SK-N-SH (cell line): ENCODE data around the gene ISY1. TPM values are rescaled to one million over a fixed set of nuclear protein-coding genes. Genes with fewer than 3 reads are reported as not detected.

Source experiments
- CTCF ChIA-PET: fragments of 300-600, 350-600 bp; formaldehyde crosslinking; extraction: SDS; loops from one replicate; lab custom pipeline; 2021; lab: Yijun Ruan, JAX
- POLR2A ChIA-PET: fragments of 350-600 bp; sonication (Branson Sonifier 250); formaldehyde crosslinking; extraction: SDS; loops from one replicate; lab custom pipeline; 2020; ENCODE audit warnings: antibody characterized with exemption, inconsistent platforms; lab: Yijun Ruan, JAX
- DNase-seq: peaks from one replicate; pipeline ENCODE4 v3.0.0; 2012
- H2AFZ ChIP-seq: fragments of 200-600 bp; sonication (generic); 2 replicates; pipeline ENCODE4 v1.8.1; 2016; ENCODE audit warnings: antibody characterized with exemption, mild to moderate bottlenecking, low read depth
- H3F3A ChIP-seq: fragments of 200-600 bp; sonication (generic); replicated peaks from 2 replicates; pipeline ENCODE3; 2016; ENCODE audit warnings: antibody characterized with exemption, mild to moderate bottlenecking; ENCODE audit not compliant: insufficient read depth
- H3K27ac ChIP-seq, 2 experiments: fragments of 200-500 bp in 1 of 2; fragments of 200-600 bp in 1 of 2; sonication (Bioruptor generic) in 1 of 2; sonication (generic), shearing (Covaris generic) in 1 of 2; 2 replicates each; pipeline versions ENCODE4 v1.5.1 to v1.6.1; 2014 to 2016; ENCODE audit warnings: low read depth in 2 of 2, inconsistent platforms in 1 of 2, low read length in 1 of 2, mild to moderate bottlenecking in 1 of 2, mixed read lengths in 1 of 2
- H3K27me3 ChIP-seq: fragments of 200-600 bp; sonication (generic), shearing (Covaris generic); 2 replicates; pipeline ENCODE4 v1.6.1; 2016; ENCODE audit warnings: mixed run types; ENCODE audit not compliant: insufficient read depth
- H3K36me3 ChIP-seq, 2 experiments: fragments of 200-500 bp in 1 of 2; fragments of 200-600 bp in 1 of 2; sonication (Bioruptor generic) in 1 of 2; sonication (generic) in 1 of 2; replicated peaks in 1 of 2; 2 replicates each; pipeline versions ENCODE3 to v1.5.1; 2014 to 2016; ENCODE audit warnings: low read length in 1 of 2, mild to moderate bottlenecking in 1 of 2; ENCODE audit not compliant: insufficient read depth in 2 of 2, control insufficient read depth in 1 of 2
- H3K4me1 ChIP-seq, 2 experiments: fragments of 200-500 bp in 1 of 2; fragments of 200-600 bp in 1 of 2; sonication (Bioruptor generic) in 1 of 2; sonication (generic), shearing (Covaris generic) in 1 of 2; 2 replicates each; pipeline versions ENCODE4 v1.5.1 to v1.6.1; 2014 to 2016; ENCODE audit warnings: low read depth in 1 of 2, low read length in 1 of 2, mixed run types in 1 of 2; ENCODE audit not compliant: insufficient read depth in 2 of 2, control insufficient read depth in 1 of 2
- H3K4me2 ChIP-seq: fragments of 200-600 bp; sonication (generic), shearing (Covaris generic); 2 replicates; pipeline ENCODE4 v1.6.1; 2017; ENCODE audit warnings: mixed run types
- H3K4me3 ChIP-seq, 2 experiments: fragments of 200-500 bp in 1 of 2; fragments of 200-600 bp in 1 of 2; sonication (Bioruptor generic) in 1 of 2; sonication (generic), shearing (Covaris generic) in 1 of 2; 2 replicates each; pipeline versions ENCODE4 v1.5.1 to v1.8.1; 2014 to 2016; ENCODE audit warnings: low read depth in 2 of 2, inconsistent platforms in 1 of 2, low read length in 1 of 2, mild to moderate bottlenecking in 1 of 2, mixed read lengths in 1 of 2, moderate library complexity in 1 of 2
- H3K79me2 ChIP-seq: fragments of 200-600 bp; sonication (generic); 2 replicates; pipeline ENCODE4 v1.8.1; 2017; ENCODE audit warnings: mild to moderate bottlenecking; ENCODE audit not compliant: insufficient read depth
- H3K9ac ChIP-seq: fragments of 200-600 bp; sonication (generic); 2 replicates; pipeline ENCODE4 v1.6.1; 2017; ENCODE audit warnings: mixed run types
- H3K9me2 ChIP-seq: fragments of 200-600 bp; sonication (generic); 2 replicates; pipeline ENCODE4 v1.6.1; 2017; ENCODE audit warnings: mixed run types
- H3K9me3 ChIP-seq: fragments of 200-600 bp; sonication (generic); 2 replicates; pipeline ENCODE4 v1.6.1; 2017; ENCODE audit warnings: mixed run types, mild to moderate bottlenecking, moderate library complexity
- H4K20me1 ChIP-seq: fragments of 200-600 bp; sonication (generic); 2 replicates; pipeline ENCODE4 v1.6.1; 2017; ENCODE audit warnings: mild to moderate bottlenecking, mixed run types; ENCODE audit not compliant: insufficient read depth
- CHD2 ChIP-seq: fragments of 150-350 bp; IDR thresholded peaks from 2 replicates; pipeline ENCODE4 v1.6.1; 2018; ENCODE audit warnings: low read length; ENCODE audit not compliant: partially characterized antibody
- CTCF ChIP-seq: fragments of 200-600 bp; sonication (generic); IDR thresholded peaks from 2 replicates; pipeline ENCODE4 v1.6.1; 2017; ENCODE audit warnings: antibody characterized with exemption, mild to moderate bottlenecking, moderate library complexity
- ELF1 ChIP-seq: IDR thresholded peaks from 2 replicates; pipeline ENCODE4 v1.4.0; 2012
- EP300 ChIP-seq, 2 experiments: IDR thresholded peaks; 2 replicates each; pipeline versions ENCODE4 v1.4.0 to v1.6.1; 2012; ENCODE audit warnings: borderline replicate concordance in 1 of 2, low read depth in 1 of 2, low read length in 1 of 2
- EZH2phosphoT487 ChIP-seq: fragments of 200-600 bp; sonication (generic); IDR thresholded peaks from 2 replicates; pipeline ENCODE4 v1.6.1; 2017; ENCODE audit warnings: low read depth, mixed run types, mild to moderate bottlenecking, antibody characterized with exemption, moderate library complexity, borderline replicate concordance
- GABPA ChIP-seq: IDR thresholded peaks from 2 replicates; pipeline ENCODE4 v1.4.0; 2012; ENCODE audit warnings: low read depth, mild to moderate bottlenecking
- GATA2 ChIP-seq: sonication (generic); formaldehyde crosslinking; IDR thresholded peaks from 2 replicates; pipeline ENCODE4 v1.5.0; 2020; ENCODE audit warnings: mild to moderate bottlenecking, missing genetic modification reagents
- IRF3 ChIP-seq: fragments of 150-350 bp; IDR thresholded peaks from 2 replicates; pipeline ENCODE4 v1.6.1; 2016; ENCODE audit warnings: mild to moderate bottlenecking, low read depth, low read length
- MAX ChIP-seq: IDR thresholded peaks from 2 replicates; pipeline ENCODE4 v1.4.0; 2012; ENCODE audit warnings: low read depth
- RCOR1 ChIP-seq: fragments of 150-350 bp; IDR thresholded peaks from 2 replicates; pipeline ENCODE4 v1.6.1; 2017; ENCODE audit warnings: antibody characterized with exemption, low read length
- RFX5 ChIP-seq: IDR thresholded peaks from 2 replicates; pipeline ENCODE4 v1.6.1; 2012; ENCODE audit warnings: mild to moderate bottlenecking, improper control_type of control experiment, low read length
- RXRA ChIP-seq: IDR thresholded peaks from 2 replicates; pipeline ENCODE4 v1.4.0; 2012; ENCODE audit warnings: low read depth, mild to moderate bottlenecking, borderline replicate concordance
- SIN3A ChIP-seq: IDR thresholded peaks from 2 replicates; pipeline ENCODE4 v1.6.1; 2012; ENCODE audit warnings: low read depth, mild to moderate bottlenecking, low read length, moderate library complexity, borderline replicate concordance
- SMC3 ChIP-seq: IDR thresholded peaks from 2 replicates; pipeline ENCODE4 v1.6.1; 2012; ENCODE audit warnings: low read depth, low read length, improper control_type of control experiment
- TCF12 ChIP-seq: IDR thresholded peaks from 2 replicates; pipeline ENCODE4 v1.4.0; 2012
- TEAD4 ChIP-seq: IDR thresholded peaks from 2 replicates; pipeline ENCODE4 v1.4.0; 2012; ENCODE audit warnings: mild to moderate bottlenecking, borderline replicate concordance; ENCODE audit not compliant: insufficient read depth
- USF1 ChIP-seq: IDR thresholded peaks from 2 replicates; pipeline ENCODE4 v1.4.0; 2012; ENCODE audit warnings: low read depth, borderline replicate concordance
- USF2 ChIP-seq: fragments of 150-350 bp; IDR thresholded peaks from 2 replicates; pipeline ENCODE4 v1.6.1; 2017; ENCODE audit warnings: antibody characterized with exemption, low read length, low read depth, borderline replicate concordance
- WGBS: methylation state at CpG from one replicate; pipeline ENCODE4 v1.1.6; 2017; ENCODE audit warnings: low lambda C conversion rate; 5-methylcytosine and 5-hydroxymethylcytosine counted together
- polyA plus RNA-seq, 3 experiments: library from polyadenylated mRNA; depleted of rRNA; stranded (reverse); fragments of >200 nt; gene quantifications; 2 replicates each; pipeline ENCODE4 v1.2.3, GENCODE V29; 2012

The ISY1 gene
- polyA plus RNA-seq, 1 of the 3 experiments (the other 2 are of a cell fraction), result 20.9 TPM

GRCh38 chr3:129085818-129086217, 75.0 kb downstream of the ISY1 start:
- DNase-seq, result no peak
- Histone ChIP-seq H3K9me2 (no peaks in the 10 kb centered on the region), H3K4me2 (no peak overlapping the region), H3K9ac (no peak overlapping the region), H3K4me3 (no peak overlapping the region), H3K4me1 (no peaks in the 10 kb centered on the region), H3K79me2 (no peaks in the 10 kb centered on the region), H3K36me3 (no peaks in the 10 kb centered on the region), H4K20me1 (no peaks in the 10 kb centered on the region), H3K27me3 (no peaks in the 10 kb centered on the region), H3K9me3 (no peaks in the 10 kb centered on the region), H3K27ac (no peak overlapping the region), H3F3A (no peaks in the 10 kb centered on the region), H2AFZ (no peak overlapping the region)
- TF ChIP-seq RCOR1 (no peak), IRF3 (no peak), ELF1 (no peak), GATA2 (CRISPR knock-in tag) (no peak), RXRA (no peak), GABPA (no peak), SIN3A (no peak), CHD2 (no peak), SMC3 (no peak), USF1 (no peak), EP300 (IDR thresholded peaks at IDR 0.05; ENCODE audit: borderline replicate concordance in 1 of 2, low read depth in 1 of 2, low read length in 1 of 2) (no peak), MAX (no peak), USF2 (no peak), RFX5 (no peak), CTCF (no peak), EZH2phosphoT487 (no peak), TCF12 (no peak), TEAD4 (no peak)
- WGBS, result 90% methylated on average over 2 of the region's 4 CpGs
- ChIA-PET CTCF (interaction anchor here (1.2 to 2.5 kb wide), 2 partner anchors 105 to 115 kb away, joined by 3 to 15 read pairs; no protein-coding TSS in a partner anchor), POLR2A (no interaction called here)
